Activated T-cell treated with anti-CD3 and anti-CD28 coated beads, Interleukin-2, amount 50 U/mL, for 72 hours (primary cell): Measurements from ENCODE around the gene ARHGAP10. TPM values are rescaled to one million over a fixed set of nuclear protein-coding genes. Genes with fewer than 3 reads are reported as not detected.
A peak's percentile ranks its signal among the peaks of the same experiment; 100 is the strongest.

Source experiments
- ATAC-seq, 2 donors: fragments of 150-1000 bp; cut with Tn5 transposase; replicated peaks in 1 of 2; 2 replicates each; pipeline ENCODE4 v1.10.0; 2021; ENCODE audit warnings: moderate library complexity in 2 of 2, mild to moderate bottlenecking in 1 of 2
- DNase-seq, 2 donors: peaks; one replicate each; pipeline ENCODE4 v3.0.0; 2021 to 2022; ENCODE audit warnings: mixed read lengths in 1 of 2
- H3K27ac Mint-ChIP-seq: one replicate; pipeline ENCODE4 v1.8.0; 2022; ENCODE audit warnings: mild to moderate bottlenecking, moderate library complexity, mixed read lengths
- H3K27me3 Mint-ChIP-seq: one replicate; pipeline ENCODE4 v1.8.0; 2022; ENCODE audit warnings: low read depth, mixed read lengths
- H3K36me3 Mint-ChIP-seq, 2 donors: one replicate each; pipeline ENCODE4 v1.8.0; 2022; ENCODE audit warnings: mixed read lengths in 2 of 2, mild to moderate bottlenecking in 1 of 2; ENCODE audit not compliant: insufficient read depth in 2 of 2
- H3K4me1 Mint-ChIP-seq: one replicate; pipeline ENCODE4 v1.8.0; 2022; ENCODE audit warnings: low read depth, mixed read lengths
- H3K4me3 Mint-ChIP-seq, 2 donors: one replicate each; pipeline ENCODE4 v1.8.0; 2022; ENCODE audit warnings: mild to moderate bottlenecking in 2 of 2, mixed read lengths in 2 of 2, moderate library complexity in 2 of 2
- H3K9me3 Mint-ChIP-seq, 2 donors: one replicate each; pipeline ENCODE4 v1.8.0; 2022; ENCODE audit warnings: mixed read lengths in 2 of 2
- total RNA-seq, 2 donors: library from RNA; stranded (reverse); gene quantifications; one replicate each; pipeline ENCODE4 v1.2.3, GENCODE V29; 2022

ARHGAP10 gene
- total RNA-seq, 2 donors from 2014 or later: 9.3 to 12.4 TPM

DNA sequence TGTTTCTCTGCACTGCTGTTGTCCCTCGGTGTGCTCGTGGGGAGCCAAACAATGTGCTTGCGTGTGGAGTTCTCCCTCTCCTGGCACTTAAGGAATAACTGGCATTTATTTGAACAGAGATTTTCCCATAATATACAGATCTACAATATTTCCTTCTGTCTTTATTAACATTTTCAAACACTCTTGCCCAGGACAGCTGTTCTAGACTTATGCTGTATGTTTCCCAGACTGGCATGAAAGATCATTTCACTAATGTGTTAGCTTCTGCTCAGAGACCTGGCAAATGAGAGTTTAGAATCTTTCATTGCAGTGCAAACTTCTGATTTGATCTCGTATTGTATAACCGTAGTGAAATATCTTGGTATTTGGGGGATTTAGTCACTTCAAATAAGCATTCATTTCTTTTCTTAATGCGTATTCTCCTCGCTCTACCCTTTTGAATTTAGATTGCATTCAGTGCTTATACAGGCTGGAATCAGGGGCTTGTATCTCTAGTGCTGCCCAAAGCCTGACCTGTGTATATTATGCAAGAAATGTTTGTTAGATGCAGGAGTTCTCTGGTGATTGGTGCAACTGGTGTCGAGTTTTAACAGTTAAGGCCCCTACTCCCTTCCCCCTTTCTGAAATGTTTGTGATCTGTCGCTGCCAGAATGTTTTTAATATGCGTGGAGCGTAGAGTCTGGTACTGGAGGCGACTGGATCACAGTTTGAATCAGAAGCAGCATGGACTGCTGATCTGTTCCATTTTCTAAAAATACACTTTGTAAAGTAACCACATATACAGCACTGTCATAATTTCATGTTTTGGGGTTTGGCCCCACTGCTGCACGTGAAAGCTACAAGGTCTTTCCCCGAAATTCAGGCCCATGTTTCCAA is 326.3 kb downstream of the ARHGAP10 start:
- Mint-ChIP-seq H3K4me3 (no peak overlapping the region), H3K9me3 (no peaks in the 10 kb centered on the region), H3K27me3 (no peaks in the 10 kb centered on the region), H3K4me1 (peaks cover 84% of the 10 kb centered on the region), H3K36me3 (peaks cover 0 to 2% of the 10 kb centered on the region in 2 donors), H3K27ac (no peak overlapping the region)
- DNase-seq: no peak
- no peak for ATAC-seq

DNA sequence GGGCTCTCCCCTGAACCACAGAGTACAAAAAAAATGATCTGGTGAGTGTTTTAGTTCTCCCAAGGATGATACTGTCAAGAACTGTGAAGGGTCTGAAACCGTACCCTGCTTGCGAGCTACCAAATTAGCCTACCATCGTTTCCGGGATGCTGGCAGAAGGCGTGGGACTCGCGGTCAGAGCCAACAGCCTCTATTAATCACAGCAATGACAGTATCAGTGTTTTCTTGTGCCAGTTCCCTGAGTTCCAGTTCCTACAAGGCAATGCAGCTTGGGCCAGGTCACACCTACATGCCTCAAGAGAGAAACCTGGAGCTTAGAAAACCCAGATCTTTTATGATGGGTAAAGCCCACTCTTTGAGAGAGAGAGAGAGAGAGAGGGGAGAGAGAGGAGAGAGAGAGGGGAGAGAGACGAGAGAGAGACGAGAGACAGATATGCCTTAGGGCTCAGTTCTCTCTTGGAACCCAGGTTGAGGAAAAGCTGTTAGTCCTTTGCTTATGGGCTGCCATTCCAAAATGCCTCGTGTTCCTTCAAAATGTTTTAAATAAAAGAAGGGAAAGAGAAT is 327.8 kb downstream of the ARHGAP10 start:
- DNase-seq: no peak
- Mint-ChIP-seq H3K4me3 (peak overlapping the region; percentile 54 to 62), H3K27me3 (no peaks in the 10 kb centered on the region), H3K36me3 (peaks cover 0 to 2% of the 10 kb centered on the region in 2 donors), H3K9me3 (no peaks in the 10 kb centered on the region), H3K4me1 (peaks cover 69% of the 10 kb centered on the region), H3K27ac (peak overlapping the region; percentile 55)
- ATAC-seq: no peak

DNA sequence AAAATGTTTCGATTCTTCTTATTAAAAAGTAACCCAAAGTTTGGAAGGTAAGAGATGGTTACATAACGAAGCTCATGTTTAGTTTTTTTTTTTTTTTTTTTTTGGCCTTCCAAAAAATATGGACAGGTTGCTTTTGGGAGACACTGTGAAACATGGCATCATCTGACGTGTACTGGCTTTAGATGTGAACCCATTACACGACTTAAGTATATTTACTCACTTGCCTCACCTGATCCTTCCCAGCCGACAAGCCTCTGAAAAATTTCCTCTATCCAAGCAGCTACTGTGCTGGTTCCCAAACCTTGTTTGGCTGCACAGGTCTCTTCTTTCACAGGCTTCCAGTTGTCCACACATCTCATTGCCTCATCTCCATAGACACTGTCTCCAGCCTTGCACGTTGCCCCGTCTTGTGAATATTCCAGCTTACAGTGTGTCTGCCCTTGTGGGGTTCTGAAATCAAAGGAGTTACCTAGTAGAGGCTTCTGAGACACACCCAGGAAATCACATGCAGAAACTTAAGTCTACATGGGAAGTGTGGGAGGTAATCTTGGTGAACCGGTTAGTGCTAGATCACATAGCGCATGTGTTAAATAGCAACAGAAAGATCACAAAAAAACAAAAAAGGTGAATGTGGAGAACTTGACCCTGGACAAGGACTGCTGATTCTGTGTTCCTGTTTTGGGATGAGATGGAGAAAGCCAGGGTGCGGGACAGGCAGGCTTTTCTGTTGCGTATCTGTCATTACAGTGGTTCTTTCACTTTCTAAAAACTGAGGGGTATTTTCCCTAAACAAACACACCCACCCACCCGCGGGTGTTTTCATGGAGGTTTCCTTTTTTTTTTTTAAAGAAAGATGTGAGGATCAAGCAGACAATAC is 328.6 kb downstream of the ARHGAP10 start:
- no peaks in the 10 kb centered on the region for H3K9me3 Mint-ChIP-seq
- peak overlapping the region; percentile 75 to 85 for H3K4me3 Mint-ChIP-seq
- ATAC-seq: peak; percentile 25 to 26
- H3K27ac Mint-ChIP-seq: peak overlapping the region; percentile 76
- H3K4me1 Mint-ChIP-seq: peaks cover 65% of the 10 kb centered on the region
- DNase-seq: peak in 1 of 2 donors; percentile 13
- H3K27me3 Mint-ChIP-seq: no peaks in the 10 kb centered on the region
- H3K36me3 Mint-ChIP-seq: peaks cover 0 to 2% of the 10 kb centered on the region in 2 donors

DNA sequence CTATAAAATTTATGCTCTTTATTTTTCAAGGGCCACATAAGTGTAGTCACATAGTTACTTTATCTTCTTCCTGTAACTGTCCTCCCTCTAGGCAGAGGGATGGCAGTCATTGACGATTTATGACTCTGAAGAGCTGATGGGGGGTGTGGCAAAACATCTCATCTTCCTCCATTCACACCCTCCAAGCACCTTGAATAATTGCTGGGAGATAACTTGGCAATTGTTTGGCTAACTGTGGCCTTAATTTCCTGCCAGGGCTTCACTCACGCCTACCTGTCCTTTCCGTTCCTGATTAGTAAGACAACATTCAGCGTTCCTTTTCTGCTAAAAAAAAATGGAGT is 329.2 kb downstream of the ARHGAP10 start:
- H3K27ac Mint-ChIP-seq: peak overlapping the region; percentile 76
- peaks cover 0 to 2% of the 10 kb centered on the region in 2 donors for H3K36me3 Mint-ChIP-seq
- H3K27me3 Mint-ChIP-seq: no peaks in the 10 kb centered on the region
- peak in 1 of 2 donors; percentile 34 for ATAC-seq
- peak overlapping the region; percentile 75 to 85 for H3K4me3 Mint-ChIP-seq
- DNase-seq: peak in 1 of 2 donors; percentile 28
- H3K4me1 Mint-ChIP-seq: peaks cover 59% of the 10 kb centered on the region
- no peaks in the 10 kb centered on the region for H3K9me3 Mint-ChIP-seq

DNA sequence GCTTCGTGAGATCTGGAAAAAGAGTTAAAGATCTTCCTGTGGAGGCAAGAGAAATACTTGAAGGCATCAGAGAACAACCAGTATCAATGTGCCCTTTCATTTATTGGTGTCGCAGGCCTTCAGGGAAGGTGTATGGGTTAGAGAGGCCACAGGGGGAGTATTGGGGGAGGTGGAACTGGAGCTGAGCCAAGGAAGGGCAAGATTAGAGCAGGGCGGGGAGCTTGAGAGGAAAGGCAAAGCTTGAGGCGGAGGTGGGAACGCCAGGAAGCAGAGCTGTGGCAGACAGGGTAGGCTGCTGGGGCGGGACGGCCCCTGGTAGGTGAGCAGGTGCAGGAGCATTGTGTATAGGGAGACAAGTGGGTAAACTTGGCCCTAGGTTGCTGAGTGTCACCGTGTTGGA is 329.9 kb downstream of the ARHGAP10 start:
- no peak for DNase-seq
- H3K27ac Mint-ChIP-seq: no peak overlapping the region
- ATAC-seq: no peak
- no peaks in the 10 kb centered on the region for H3K27me3 Mint-ChIP-seq
- peak overlapping the region in 1 of 2 donors; percentile 85 for H3K4me3 Mint-ChIP-seq
- no peaks in the 10 kb centered on the region for H3K9me3 Mint-ChIP-seq
- peaks cover 52% of the 10 kb centered on the region for H3K4me1 Mint-ChIP-seq
- H3K36me3 Mint-ChIP-seq: peaks cover 0 to 2% of the 10 kb centered on the region in 2 donors

DNA sequence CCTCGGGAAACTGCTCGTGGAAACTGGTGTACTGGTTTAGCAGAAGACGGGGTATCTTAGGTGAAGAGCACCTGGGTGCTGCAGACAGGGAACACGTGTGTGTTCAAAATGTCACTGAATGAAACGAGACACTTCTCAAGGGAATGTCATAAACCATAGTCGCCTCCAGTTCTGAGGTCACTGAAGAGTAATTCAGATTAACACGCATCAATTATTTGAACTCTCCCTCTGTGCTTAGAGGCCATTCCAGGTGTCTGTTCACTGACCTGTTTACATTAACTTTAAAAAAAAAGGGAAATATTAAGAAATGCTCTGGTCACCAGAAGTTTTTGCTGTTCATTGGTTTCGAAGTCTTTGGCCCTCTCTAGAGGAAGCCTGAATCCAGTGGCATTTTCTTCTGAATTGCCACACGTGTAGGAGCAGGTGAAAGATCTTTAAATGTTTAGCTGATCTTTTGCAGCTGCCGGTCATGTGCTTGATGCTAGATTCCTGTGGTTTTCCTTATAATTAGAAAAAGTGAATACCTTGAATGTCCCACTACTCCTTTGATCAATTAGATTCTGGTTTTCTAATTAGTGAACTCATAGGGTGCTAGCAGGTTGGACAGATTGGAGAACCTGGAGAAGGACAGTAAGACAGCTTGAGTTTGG is 330.5 kb downstream of the ARHGAP10 start:
- peaks cover 46% of the 10 kb centered on the region for H3K4me1 Mint-ChIP-seq
- no peak for ATAC-seq
- H3K27me3 Mint-ChIP-seq: no peaks in the 10 kb centered on the region

DNA sequence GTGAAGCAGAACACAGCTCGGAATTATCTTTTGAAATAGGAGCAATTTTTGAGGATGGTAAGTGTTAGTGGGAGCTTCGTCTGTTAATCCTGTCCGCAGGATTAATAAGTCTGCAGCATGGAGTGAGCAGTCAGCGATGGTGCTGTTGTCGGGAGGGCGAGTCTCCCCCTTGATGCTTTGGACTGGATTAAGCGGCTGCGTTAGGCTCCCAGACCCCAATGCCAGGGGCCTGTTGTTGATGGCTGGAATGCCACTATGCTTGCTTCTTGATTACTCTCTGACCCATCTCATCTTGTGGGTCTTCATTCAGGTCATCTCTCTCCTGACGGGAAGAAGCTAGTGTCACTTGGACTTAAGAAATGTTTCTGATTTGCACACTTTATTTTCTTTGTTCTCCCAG is 332.6 kb downstream of the ARHGAP10 start:
- no peaks in the 10 kb centered on the region for H3K27me3 Mint-ChIP-seq
- H3K4me1 Mint-ChIP-seq: peaks cover 25% of the 10 kb centered on the region
- no peak overlapping the region for H3K4me3 Mint-ChIP-seq
- ATAC-seq (no peak), DNase-seq (no peak)
- peaks cover 0 to 2% of the 10 kb centered on the region in 2 donors for H3K36me3 Mint-ChIP-seq
- H3K9me3 Mint-ChIP-seq: no peaks in the 10 kb centered on the region
- no peak overlapping the region for H3K27ac Mint-ChIP-seq

More for the DNA sequence above, 330.5 kb downstream of the ARHGAP10 start:
- H3K36me3 Mint-ChIP-seq: peaks cover 0 to 2% of the 10 kb centered on the region in 2 donors
- DNase-seq: no peak
- no peak overlapping the region for H3K4me3 Mint-ChIP-seq
- no peaks in the 10 kb centered on the region for H3K9me3 Mint-ChIP-seq
- H3K27ac Mint-ChIP-seq: no peak overlapping the region

DNA sequence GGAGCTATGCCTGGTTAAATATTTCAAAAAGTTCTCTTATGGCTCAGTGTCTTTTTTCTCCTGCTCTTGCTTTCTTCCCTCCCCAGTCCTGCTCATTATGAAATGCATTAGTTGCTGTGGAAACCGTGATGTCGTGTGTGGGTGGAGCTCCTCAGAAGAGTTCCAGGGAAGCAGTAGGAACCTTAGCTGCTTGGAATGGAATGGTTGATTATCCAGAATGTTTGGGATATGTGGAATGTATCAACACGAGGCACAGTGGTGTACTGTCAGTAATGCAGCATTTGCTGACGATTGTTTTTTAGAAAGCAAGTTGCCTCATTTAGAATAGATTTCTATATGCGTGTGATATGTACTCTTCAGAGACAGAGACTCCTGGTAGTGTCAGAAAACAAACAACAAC is 333.2 kb downstream of the ARHGAP10 start:
- Mint-ChIP-seq H3K4me1 (peaks cover 20% of the 10 kb centered on the region), H3K9me3 (no peaks in the 10 kb centered on the region), H3K4me3 (no peak overlapping the region), H3K36me3 (no peaks in the 10 kb centered on the region), H3K27ac (no peak overlapping the region), H3K27me3 (no peaks in the 10 kb centered on the region)
- no peak for ATAC-seq
- DNase-seq: no peak

DNA sequence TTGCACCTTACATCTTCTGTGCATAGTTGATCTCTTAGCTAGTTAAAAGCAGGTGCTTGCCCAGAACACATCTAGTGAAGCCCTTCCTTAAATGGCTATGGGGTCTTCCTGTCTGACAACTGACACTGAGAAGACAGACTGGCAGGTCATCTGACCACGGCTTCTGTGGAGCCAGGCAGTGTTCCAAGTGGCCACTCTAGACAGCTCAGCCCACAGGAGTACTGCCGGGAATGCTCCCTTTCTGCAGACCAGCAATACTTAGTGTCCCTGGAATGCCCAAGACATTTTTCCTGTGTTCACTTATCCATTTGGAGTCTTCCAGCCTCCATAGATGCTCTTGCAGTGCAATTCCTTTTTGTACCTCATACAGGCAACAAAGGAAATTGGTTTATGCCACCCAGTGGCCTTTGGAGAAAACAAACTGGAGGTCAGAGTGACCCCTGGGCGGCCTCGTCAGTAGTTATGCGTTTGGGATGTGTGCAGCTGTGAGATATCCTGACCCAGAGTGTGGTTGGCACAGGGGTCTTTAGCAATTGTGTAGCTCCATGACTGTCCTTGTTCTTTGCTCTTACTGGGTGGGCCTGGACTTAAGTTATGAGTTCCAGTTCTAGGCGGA is 335.5 kb downstream of the ARHGAP10 start:
- DNase-seq (no peak), ATAC-seq (no peak)
- Mint-ChIP-seq H3K27me3 (no peaks in the 10 kb centered on the region), H3K27ac (no peak overlapping the region), H3K4me1 (no peaks in the 10 kb centered on the region), H3K36me3 (peaks cover 0 to 1% of the 10 kb centered on the region in 2 donors), H3K4me3 (no peak overlapping the region), H3K9me3 (no peaks in the 10 kb centered on the region)

DNA sequence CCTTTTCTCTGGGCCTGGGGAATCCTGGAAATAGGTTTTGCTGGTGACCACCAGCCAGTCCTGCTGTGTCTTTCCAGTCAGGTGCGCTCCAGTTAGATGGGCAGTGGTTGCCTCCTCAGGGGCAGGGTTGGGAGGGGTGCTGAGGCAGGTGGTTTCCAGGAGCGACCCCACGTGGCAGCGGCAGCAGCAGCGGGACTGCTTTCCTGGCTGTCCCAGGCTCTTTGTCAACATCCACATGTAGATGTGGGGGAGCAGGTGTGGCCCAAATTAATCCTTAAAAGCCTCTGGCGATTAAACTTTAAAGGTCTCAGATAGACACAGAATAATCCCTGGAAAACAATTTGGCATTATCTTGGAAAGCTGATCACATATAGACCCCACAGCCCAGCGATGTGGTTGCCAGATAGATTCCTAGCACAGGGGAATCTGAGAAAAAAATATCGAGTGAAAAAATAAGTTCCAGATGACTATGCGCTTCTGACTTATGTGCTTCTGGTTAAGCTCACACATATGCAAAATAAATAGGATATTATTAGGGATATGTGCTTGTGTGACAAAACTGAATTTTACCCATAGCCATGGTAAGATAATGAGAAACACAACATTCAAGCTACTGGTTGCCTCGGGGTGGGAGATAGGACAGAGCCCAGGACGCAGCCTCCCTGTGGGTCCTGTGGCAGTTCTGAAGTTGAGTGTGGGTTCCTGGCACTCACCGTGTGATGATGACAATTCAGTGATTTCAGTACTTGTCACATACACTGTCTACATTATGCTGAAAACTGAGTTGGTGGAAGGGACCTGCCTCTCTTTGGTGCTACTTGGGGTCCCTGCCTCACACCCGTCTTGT is 336.4 kb downstream of the ARHGAP10 start:
- no peak overlapping the region for H3K27ac Mint-ChIP-seq
- no peaks in the 10 kb centered on the region for H3K9me3 Mint-ChIP-seq
- no peaks in the 10 kb centered on the region for H3K4me1 Mint-ChIP-seq
- peak; percentile 50 to 78 for ATAC-seq
- DNase-seq: no peak
- H3K36me3 Mint-ChIP-seq: peaks cover 0 to 1% of the 10 kb centered on the region in 2 donors
- no peak overlapping the region for H3K4me3 Mint-ChIP-seq
- no peaks in the 10 kb centered on the region for H3K27me3 Mint-ChIP-seq

DNA sequence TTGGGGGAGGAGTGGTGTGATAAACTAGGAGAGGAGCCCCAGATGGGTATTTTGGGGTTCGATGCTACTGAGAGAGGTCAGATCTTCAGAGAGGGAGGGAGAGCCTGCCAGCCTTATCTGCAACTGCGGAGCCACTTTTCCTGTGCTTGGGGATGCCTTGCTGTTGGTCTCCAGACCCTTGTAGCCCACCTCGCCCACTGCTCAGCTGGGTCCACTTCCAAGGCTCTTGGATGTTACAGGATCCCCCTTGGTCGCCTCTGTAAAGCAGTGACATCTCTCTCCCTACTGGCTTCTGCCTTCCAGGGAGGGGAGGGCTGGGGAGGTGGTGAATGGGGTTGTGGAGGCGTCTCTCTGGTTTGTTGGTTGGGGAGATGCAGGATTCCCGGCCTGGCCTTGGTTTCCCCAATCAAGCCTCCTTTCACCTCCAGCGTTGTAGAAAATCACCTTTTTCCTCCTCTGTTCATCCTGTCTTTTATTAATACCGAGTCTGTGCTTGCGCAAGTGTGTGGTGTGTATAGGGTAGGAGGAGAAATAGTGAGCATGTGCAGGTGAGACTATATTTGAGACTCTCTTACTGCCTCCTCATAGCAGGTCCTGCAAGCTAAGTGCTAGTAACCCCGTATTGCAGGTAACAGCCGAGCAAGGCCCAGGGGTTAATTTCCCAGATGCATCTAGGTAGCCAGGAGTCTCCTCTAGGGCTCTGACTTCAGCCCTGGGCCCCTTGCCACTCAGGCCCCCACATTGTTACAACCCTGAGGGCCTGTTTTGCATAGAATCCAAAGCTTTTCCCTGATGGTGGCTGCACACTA is 337.4 kb downstream of the ARHGAP10 start:
- Mint-ChIP-seq H3K4me3 (no peak overlapping the region), H3K27ac (no peak overlapping the region), H3K4me1 (no peaks in the 10 kb centered on the region), H3K9me3 (peaks cover 1 to 3% of the 10 kb centered on the region in 2 donors), H3K27me3 (no peaks in the 10 kb centered on the region), H3K36me3 (peaks cover 5 to 6% of the 10 kb centered on the region in 2 donors)
- DNase-seq: no peak
- ATAC-seq: no peak
